Panc1 (cell line): Measurements from ENCODE around the gene PKNOX2. TPM values are rescaled to one million over a fixed set of nuclear protein-coding genes. Genes with fewer than 3 reads are reported as not detected.

Source experiments
- ATAC-seq: fragments of 200-7000 bp; cut with Tn5 transposase; 2 replicates; pipeline ENCODE4 v1.9.1; 2020; ENCODE audit warnings: mild to moderate bottlenecking, moderate library complexity
- BruUV-seq: library from RNA; stranded (reverse); fragments of 400-500 nt; replicated peaks from 2 replicates; lab custom pipeline; 2021; lab: Mats Ljungman, UMichigan
- CTCF ChIA-PET: fragments of 300-600 bp; sonication (Branson Sonifier 250); formaldehyde crosslinking; loops from one replicate; lab custom pipeline; 2022; ENCODE audit warnings: antibody characterized with exemption; lab: Charles Lee
- POLR2A ChIA-PET: fragments of 300-600 bp; sonication (Branson Sonifier 250); formaldehyde crosslinking; loops from one replicate; lab custom pipeline; 2022; ENCODE audit warnings: antibody characterized with exemption; lab: Charles Lee
- DNase-seq: peaks from one replicate; pipeline ENCODE4 v3.0.0-alpha.2; 2010; ENCODE audit warnings: low read depth, low spot score
- H3K27ac ChIP-seq: 2 replicates; pipeline ENCODE4 v1.5.1; 2011; ENCODE audit warnings: mild to moderate bottlenecking, low read length, inconsistent platforms
- H3K27me3 ChIP-seq: fragments of 200-500 bp; sonication (Bioruptor generic); 2 replicates; pipeline ENCODE4 v1.6.0; 2014; ENCODE audit warnings: low read length, inconsistent platforms; ENCODE audit not compliant: control insufficient read depth, insufficient read depth
- H3K36me3 ChIP-seq: fragments of 200-500 bp; sonication (Bioruptor generic); 2 replicates; pipeline ENCODE4 v1.5.1; 2014; ENCODE audit warnings: inconsistent platforms, mild to moderate bottlenecking, low read length, moderate library complexity; ENCODE audit not compliant: control insufficient read depth, insufficient read depth
- H3K4me1 ChIP-seq: 2 replicates; pipeline ENCODE4 v1.5.1; 2011; ENCODE audit warnings: inconsistent platforms, mild to moderate bottlenecking, low read length, moderate library complexity; ENCODE audit not compliant: control insufficient read depth, insufficient read depth
- H3K4me3 ChIP-seq, 2 experiments: 2 replicates each; pipeline ENCODE4 v1.5.1; 2011 to 2012; ENCODE audit warnings: low read depth in 2 of 2, low read length in 2 of 2, mild to moderate bottlenecking in 2 of 2, inconsistent platforms in 1 of 2, moderate library complexity in 1 of 2
- H3K9me3 ChIP-seq: fragments of 200-500 bp; sonication (Bioruptor generic); 2 replicates; pipeline ENCODE4 v1.5.1; 2014; ENCODE audit warnings: low read depth, mild to moderate bottlenecking, inconsistent platforms, low read length, moderate library complexity; ENCODE audit not compliant: control insufficient read depth, insufficient read depth
- POLR2AphosphoS5 ChIP-seq: IDR thresholded peaks from 2 replicates; pipeline ENCODE4 v1.6.1; 2012; ENCODE audit warnings: mild to moderate bottlenecking, low read depth, low read length, moderate library complexity
- SIN3A ChIP-seq: IDR thresholded peaks from 2 replicates; pipeline ENCODE4 v1.6.1; 2012; ENCODE audit warnings: low read depth, mild to moderate bottlenecking, low read length, moderate library complexity, borderline replicate concordance; ENCODE audit not compliant: insufficient read depth
- TCF7L2 ChIP-seq: IDR thresholded peaks from 2 replicates; pipeline ENCODE4 v1.6.1; 2011; ENCODE audit warnings: mild to moderate bottlenecking, low read depth, low read length, inconsistent platforms
- in situ Hi-C: cut with HindIII; loops from 2 replicates; pipeline ENCODE4 v1.10.0; 2016; ENCODE audit warnings: low sequenced_read_pairs, low pct_unique_long_range_greater_than_20kb
- intact Hi-C: fragments of 100-400 bp; cut with micrococcal nuclease; formaldehyde crosslinking; loops from one replicate; pipeline ENCODE4 v1.10.0; 2022; ENCODE audit not compliant: unreplicated experiment
- total RNA-seq: library from RNA; stranded (reverse); gene quantifications from one replicate; pipeline ENCODE4 v1.2.1, GENCODE V29; 2021; ENCODE audit not compliant: unreplicated experiment
- TF ChIP-seq, protein P1 (sequence below), 2 experiments: IDR thresholded peaks; 2 replicates each; pipeline ENCODE4 v1.6.1; 2011 to 2012; ENCODE audit warnings: low read depth in 2 of 2, control low read depth in 1 of 2, low read length in 1 of 2, mild to moderate bottlenecking in 1 of 2, moderate library complexity in 1 of 2; ENCODE audit not compliant: insufficient read depth in 1 of 2
- TF ChIP-seq, protein P2 (sequence below): fragments of 450-650 bp; IDR thresholded peaks from 2 replicates; pipeline ENCODE4 v1.5.1; 2017; ENCODE audit warnings: mild to moderate bottlenecking

PKNOX2 gene
- total RNA-seq, 1 experiment from 2014 or later = not detected

DNA sequence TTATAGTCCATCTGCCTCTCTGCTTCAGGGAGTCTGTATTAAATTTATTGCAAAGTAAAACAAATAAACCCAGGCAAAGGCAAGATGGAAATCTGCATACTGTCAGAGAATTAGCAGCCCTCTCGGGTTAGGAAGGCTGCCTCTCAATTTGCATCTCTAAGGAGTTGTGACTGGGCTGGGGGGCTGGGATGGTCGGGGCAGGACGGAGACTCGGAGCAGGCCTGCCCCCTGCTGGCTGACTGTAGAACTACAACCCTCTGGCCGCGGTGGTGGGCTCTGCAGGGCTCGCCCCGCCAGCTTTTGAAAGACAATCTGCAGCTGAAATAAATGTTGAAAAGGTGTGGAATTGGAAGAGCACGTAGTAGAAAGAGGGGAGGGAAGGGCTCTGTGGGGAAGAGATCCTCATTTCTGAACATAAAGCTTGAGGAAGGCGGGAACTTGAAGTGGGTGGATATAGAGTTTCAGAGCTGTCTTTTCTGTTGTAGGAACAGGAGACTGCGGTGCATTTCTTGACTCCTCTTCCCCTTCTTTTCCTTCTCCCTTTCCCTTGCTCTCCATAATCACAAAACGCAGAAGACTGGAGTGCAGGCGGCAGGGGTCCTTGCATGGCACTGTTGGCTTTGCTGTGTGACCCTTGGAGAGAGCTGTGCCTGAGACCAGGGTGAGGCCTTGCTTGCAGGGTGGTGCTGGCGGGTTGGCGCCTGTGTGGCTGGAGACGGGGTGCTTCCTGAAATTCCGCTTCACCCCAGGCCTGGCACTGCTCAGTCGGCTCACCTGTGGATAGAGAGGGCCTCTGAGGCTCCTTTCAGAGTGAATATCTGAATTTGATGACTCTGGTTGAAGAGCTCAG is 22.6 kb upstream of the PKNOX2 start:
- H3K27me3 ChIP-seq = peaks cover 9% of the 10 kb centered on the region
- TF ChIP-seq, protein P1, sequence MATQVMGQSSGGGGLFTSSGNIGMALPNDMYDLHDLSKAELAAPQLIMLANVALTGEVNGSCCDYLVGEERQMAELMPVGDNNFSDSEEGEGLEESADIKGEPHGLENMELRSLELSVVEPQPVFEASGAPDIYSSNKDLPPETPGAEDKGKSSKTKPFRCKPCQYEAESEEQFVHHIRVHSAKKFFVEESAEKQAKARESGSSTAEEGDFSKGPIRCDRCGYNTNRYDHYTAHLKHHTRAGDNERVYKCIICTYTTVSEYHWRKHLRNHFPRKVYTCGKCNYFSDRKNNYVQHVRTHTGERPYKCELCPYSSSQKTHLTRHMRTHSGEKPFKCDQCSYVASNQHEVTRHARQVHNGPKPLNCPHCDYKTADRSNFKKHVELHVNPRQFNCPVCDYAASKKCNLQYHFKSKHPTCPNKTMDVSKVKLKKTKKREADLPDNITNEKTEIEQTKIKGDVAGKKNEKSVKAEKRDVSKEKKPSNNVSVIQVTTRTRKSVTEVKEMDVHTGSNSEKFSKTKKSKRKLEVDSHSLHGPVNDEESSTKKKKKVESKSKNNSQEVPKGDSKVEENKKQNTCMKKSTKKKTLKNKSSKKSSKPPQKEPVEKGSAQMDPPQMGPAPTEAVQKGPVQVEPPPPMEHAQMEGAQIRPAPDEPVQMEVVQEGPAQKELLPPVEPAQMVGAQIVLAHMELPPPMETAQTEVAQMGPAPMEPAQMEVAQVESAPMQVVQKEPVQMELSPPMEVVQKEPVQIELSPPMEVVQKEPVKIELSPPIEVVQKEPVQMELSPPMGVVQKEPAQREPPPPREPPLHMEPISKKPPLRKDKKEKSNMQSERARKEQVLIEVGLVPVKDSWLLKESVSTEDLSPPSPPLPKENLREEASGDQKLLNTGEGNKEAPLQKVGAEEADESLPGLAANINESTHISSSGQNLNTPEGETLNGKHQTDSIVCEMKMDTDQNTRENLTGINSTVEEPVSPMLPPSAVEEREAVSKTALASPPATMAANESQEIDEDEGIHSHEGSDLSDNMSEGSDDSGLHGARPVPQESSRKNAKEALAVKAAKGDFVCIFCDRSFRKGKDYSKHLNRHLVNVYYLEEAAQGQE (IDR thresholded peaks at IDR 0.05; ENCODE audit: insufficient read depth in 1 of 2, low read depth in 2 of 2, low read length in 1 of 2) = no peak
- TF ChIP-seq, protein P2, sequence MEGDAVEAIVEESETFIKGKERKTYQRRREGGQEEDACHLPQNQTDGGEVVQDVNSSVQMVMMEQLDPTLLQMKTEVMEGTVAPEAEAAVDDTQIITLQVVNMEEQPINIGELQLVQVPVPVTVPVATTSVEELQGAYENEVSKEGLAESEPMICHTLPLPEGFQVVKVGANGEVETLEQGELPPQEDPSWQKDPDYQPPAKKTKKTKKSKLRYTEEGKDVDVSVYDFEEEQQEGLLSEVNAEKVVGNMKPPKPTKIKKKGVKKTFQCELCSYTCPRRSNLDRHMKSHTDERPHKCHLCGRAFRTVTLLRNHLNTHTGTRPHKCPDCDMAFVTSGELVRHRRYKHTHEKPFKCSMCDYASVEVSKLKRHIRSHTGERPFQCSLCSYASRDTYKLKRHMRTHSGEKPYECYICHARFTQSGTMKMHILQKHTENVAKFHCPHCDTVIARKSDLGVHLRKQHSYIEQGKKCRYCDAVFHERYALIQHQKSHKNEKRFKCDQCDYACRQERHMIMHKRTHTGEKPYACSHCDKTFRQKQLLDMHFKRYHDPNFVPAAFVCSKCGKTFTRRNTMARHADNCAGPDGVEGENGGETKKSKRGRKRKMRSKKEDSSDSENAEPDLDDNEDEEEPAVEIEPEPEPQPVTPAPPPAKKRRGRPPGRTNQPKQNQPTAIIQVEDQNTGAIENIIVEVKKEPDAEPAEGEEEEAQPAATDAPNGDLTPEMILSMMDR = peak; percentile 99
- TF ChIP-seq POLR2AphosphoS5 (no peak), SIN3A (no peak), TCF7L2 (no peak)
- BruUV-seq = no TSS peak
- CTCF ChIA-PET = interaction anchor here (0.6 to 1.8 kb wide), 8 partner anchors 9 to 204 kb away, joined by 3 to 18 read pairs (median 4); partner anchors contain the start of gene PKNOX2
- intact Hi-C loops (loop anchor here (1.0 kb wide), 2 partner anchors 51 to 180 kb away; no protein-coding TSS in a partner anchor), in situ Hi-C loops (no loop called here)
- no peaks in the 10 kb centered on the region for H3K36me3 ChIP-seq
- ATAC-seq = peak; percentile 88
- no peak overlapping the region for H3K4me3 ChIP-seq
- POLR2A ChIA-PET = no interaction called here
- DNase-seq = peak; percentile 12
- H3K4me1 ChIP-seq = 0 out of 2 replicates have a peak, but pooled peaks cover 8% of the 10 kb centered on the region
- H3K9me3 ChIP-seq = no peaks in the 10 kb centered on the region
- H3K27ac ChIP-seq = no peak overlapping the region

DNA sequence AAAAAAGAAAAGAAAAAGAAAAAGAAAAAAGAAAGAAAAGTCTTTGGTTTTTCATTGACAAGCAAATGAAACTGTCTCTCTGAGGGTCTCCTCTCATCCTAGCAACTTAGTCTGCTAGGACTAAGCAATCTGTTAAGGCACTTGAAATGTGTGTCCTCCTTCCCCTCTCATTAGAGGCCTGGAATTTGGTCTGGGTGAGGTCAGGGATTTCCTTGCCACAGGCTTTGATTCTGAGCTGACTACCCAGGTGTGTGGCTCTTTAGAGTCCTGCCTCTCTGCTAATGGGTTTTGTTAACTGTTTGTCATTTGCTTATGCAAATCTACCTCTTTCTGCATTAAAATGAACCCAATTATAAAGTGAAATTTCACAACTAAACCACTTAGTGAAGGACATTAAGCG is 18.3 kb upstream of the PKNOX2 start:
- no TSS peak for BruUV-seq

More for the DNA sequence above, 18.3 kb upstream of the PKNOX2 start:
- TF ChIP-seq POLR2AphosphoS5 (no peak), TCF7L2 (no peak)
- TF ChIP-seq, protein P1 (IDR thresholded peaks at IDR 0.05; ENCODE audit: insufficient read depth in 1 of 2, low read depth in 2 of 2, low read length in 1 of 2) = no peak
- no peaks in the 10 kb centered on the region for H3K36me3 ChIP-seq
- ChIA-PET CTCF (no interaction called here), POLR2A (no interaction called here)
- DNase-seq (no peak), ATAC-seq (no peak)
- H3K27ac ChIP-seq = no peak overlapping the region
- H3K9me3 ChIP-seq = no peaks in the 10 kb centered on the region
- in situ Hi-C loops = no loop called here
- intact Hi-C loops = no loop called here
- H3K27me3 ChIP-seq = peaks cover 11% of the 10 kb centered on the region
- no peak overlapping the region for H3K4me3 ChIP-seq
- H3K4me1 ChIP-seq = 0 out of 2 replicates have a peak, but pooled peaks cover 8% of the 10 kb centered on the region
